ENCODE results near the gene TSC22D3.
"Not testable (repeated sequence)": the region's sequence is repeated elsewhere in the genome, so short reads cannot be mapped to it uniquely, and the experiment has no call there.

DNA sequence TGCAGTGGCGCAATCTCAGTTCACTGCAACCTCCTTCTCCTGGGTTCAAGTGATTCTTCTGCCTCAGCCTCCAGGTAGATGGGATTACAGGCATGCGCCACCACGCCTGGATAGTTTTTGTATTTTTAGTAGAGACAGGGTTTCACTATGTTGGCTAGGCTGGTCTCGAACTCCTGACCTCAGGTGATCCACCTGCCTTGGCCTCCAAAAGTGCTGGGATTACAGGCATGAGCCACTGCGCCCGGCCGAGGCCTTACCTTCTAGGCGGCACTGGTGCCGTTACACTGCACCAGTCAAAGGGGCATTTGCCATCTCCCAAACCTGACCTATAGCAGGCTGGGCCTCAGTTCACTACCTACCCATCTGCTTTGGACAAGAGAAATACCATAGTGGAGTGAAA is 90.0 kb downstream of the TSC22D3 start:
- not testable (repeated sequence) for TF ChIP-seq EZH2 (IDR thresholded peaks at IDR 0.05; ENCODE audit: insufficient read depth, poor library complexity, severe bottlenecking); EZH2phosphoT487 (IDR thresholded peaks at IDR 0.05; ENCODE audit: insufficient read depth, low read depth)
